Superior temporal gyrus (tissue), 1 donor: Measurements from ENCODE around the gene ZNF740.
"Not testable (repeated sequence)": the region's sequence is repeated elsewhere in the genome, so short reads cannot be mapped to it uniquely, and the experiment has no call there.

Experiments used
- DNase-seq: peaks from one replicate; pipeline ENCODE4 v3.0.0-alpha.2; 2016; ENCODE audit errors: extremely low spot score

Gene ZNF740

DNA sequence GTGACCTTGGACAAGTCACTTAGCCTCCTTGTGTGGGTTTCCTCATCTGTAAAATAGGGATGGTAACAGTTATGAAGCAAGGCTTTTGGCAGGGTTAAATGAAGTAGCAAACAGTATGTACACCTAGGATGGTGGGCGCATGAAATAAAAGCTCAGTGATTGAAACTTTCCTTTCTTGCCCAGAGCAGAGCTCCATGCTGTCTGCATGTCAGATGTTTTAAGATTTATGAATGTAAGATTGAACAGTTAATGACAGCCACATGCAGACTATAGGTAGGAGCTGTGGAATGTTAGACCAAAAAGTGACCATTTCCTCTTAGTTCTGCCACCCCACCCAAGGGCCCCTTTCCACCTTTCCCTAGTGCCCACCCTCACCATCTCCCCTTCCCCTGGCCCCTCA is 14.5 kb downstream of the ZNF740 start:
- DNase-seq = no peak

DNA sequence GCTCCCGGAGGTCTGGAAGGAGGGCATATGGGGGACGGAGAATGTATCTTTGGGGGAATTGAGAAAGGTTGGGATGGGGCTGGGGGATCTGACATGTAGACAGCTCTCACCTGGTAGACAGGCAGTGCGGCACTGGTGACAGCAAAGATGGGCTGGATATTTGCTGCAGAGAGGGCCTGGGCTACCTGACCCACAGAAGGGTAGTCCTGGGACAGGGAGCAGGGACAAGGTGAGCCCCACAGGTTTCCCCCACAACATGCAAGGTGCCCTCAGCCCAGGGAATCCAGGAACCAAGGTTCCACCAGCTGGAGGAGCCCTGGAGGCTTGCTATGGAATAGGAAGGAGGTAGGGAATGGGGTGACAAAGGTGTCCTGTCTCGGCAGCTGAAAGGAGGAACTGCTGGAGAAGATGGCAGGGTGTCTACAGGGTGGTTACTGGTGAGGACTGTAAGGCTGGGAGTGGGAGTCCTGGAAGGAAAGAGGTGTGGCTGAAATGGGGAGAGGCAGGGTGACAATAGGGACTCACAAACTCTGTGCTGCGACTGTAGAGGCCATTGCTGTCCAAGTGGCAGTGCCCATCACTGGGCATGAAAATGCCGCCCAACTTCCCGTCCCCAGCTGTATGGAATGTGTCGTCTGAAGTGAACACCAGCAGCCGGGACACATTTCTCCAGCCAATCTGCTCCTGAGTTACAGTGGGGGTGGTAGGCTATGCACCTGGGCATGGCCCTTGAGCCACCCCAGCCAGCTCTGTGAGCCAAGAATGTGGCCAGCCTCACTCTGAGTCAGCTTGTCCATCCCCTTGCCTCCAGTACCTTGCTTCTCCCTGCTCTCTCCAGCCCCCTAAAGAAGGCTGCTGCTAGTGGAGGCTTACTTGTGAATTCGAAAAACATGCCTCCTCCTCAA is 15.2 kb downstream of the ZNF740 start:
- no peak for DNase-seq

DNA sequence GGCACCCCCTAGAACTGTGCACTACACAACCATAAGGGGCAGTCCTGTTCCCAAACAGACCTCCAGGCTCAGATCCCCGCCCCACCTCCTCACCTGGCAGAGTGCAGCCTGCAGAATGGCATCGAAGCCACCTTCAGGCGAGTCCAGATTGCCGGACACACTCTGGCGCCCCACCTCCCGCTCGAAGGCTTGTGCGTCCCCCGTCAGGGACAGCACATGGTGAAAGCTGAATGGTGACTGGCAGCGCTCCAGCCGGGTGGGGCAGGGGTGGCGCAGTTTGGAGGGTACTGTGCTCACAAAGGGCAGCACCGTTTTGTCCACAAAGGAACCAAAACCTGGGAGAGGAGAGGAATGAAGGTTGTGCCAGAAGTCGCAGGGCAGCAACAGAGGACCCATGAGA is 16.0 kb downstream of the ZNF740 start:
- DNase-seq = no peak

DNA sequence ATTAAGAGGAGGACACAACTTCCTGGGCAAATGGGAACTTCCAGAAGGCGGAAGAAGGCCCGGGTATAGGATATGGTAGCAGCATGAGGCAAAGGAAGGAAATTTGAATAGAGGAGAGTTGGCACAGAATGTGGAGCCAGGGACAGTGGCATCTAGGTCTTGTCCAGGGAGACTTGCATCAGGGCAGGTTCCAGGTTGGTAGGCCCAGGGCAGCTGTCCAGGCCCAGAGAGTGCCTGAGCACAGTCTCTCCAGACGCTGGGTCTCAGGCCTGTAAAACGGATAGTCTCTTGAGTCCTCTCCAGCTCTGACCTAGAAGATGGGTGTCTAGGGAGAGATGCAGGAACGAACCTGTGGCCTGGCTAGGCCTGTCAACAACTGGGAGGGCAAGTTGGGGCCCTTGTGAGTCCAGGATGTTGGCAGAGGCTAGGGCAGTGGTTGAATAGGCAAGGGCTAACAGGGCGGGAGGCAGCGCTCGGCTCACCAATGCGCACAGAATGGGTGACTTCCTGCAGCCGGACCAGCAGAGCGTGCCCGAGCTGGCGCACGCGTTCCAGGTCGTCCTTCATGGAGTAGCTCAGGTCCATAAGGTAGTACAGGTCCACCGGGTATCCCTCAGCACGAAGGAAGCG is 16.6 kb downstream of the ZNF740 start:
- no peak for DNase-seq

DNA sequence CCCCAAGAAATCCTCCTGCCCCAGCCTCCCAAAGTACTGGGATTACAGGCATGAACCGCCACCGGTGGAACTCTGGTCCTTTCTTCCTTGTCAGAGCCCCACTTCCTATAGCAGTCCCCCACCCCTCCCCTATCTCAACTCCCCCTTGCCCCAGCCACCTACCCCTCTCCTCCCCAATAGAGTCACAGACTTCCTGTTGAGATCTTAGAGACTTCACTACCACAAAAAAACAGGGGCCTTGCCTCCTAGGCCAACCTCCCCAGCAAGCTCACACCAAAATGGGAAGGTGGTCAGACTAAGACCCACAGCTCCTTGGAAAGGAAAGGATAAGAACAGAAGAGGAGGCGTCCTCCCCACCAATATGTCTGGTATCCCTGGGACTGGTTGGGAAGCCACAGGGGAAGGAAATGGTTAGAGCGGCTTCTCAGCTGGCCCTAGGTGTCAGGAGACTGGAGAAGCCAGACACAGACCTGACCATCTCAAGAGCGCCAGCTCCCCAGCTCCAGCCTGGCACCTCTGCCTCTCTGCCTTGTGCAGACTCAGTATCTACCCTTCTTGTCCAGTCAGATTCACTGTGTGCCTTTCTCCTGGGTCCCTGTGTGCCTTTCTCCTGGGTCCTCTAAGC is 18.1 kb downstream of the ZNF740 start:
- no peak for DNase-seq

DNA sequence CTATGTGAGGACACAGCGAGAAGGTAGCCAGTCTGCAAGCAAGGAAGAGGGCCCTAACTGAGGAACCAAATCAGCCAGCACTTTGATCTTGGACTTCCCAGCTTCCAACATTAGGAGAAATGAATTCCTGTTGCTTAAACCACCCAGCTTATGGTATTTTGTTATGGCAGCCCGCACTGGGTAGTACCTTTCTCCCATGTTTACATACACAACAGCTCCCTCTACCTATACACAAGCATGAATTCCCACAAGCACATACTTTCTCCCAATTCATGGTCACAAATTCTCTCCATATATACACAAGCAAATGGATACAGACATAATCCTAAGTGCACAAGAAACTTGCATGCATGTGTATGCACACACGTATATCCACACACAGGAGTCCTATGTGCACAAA is 19.2 kb downstream of the ZNF740 start:
- DNase-seq = no peak

DNA sequence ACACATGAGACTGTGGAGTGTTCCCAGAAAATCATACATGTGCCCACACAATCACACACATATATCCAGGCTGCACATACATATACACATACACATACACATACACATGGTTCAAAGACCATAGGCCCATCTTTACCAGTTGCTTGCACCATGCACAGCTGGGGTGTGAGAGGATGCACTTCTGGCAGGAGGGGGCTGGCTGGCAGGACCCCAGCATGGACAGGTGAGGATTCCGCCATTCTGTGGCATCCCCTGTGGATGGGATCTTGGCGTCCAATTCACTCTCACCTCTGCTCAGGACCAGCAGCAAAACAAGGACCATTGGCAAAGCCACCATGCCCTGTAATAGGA is 19.6 kb downstream of the ZNF740 start:
- DNase-seq = no peak

DNA sequence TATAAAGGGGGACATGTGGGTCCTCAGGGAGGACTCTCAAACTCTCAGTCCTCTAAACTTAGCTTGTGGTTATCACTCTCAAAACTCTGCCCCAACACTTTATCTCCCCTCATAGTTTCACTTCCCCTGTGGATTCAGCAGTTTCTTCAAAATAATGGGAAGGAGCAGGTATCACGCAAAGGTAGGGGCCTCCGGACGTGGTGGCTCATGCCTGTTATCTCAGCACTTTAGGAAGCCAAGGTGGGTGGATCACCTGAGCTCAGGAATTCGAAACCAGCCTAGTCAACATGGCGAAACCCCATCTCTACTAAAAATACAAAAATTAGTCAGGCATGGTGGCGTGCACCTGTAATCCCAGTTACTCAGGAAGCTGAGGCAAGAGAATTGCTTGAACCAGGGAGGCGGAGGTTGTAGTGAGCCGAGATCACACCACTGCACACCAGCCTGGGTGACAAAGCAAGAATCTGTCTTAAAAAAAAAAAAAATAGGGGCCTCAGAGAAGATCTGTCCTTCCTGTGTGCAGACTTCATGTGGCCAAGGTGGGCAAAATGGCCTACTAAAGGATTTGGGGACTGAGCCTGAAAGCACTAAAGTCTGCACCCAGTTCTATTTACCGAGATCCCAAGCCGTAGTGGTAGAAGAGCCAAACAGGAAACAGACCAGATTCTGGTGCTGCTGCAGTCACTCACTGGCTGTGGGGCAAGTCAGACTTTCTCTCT is 20.1 kb downstream of the ZNF740 start:
- no peak for DNase-seq

DNA sequence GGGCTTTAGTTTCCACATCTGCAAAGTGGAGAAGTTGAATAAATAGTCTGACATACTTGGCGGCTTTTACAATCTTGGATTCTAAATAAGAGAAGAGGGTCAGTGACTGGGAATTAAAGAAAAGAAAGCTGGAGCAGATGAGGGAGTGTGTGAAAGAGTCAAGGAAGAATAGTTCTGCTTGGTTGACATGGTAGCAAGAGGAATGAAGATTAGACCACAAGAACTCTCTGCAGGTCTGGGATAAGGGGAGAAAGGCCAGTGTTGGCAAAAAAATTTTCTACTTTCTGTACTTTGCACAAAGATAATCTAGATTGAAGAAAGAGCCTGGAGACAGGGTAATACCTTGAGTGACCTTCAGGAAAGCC is 20.6 kb downstream of the ZNF740 start:
- DNase-seq = no peak

DNA sequence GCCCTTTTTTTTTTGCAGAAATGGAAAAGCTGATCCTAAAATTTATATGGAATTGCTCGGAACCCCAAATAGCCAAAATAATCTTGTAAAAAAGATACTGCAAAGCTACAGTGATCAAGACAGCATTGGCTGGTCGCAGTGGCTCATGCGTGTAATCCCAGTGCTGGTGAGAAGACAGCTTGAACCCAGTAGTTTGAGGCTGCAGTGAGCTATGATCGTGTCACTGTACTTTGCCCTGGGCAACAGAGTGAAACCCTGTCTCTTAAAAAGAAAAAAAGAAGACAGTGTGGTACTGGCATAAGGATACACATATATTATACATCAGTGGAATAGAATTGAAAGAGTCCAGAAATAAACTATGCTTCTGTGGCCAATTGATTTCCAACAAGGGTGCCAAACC is 21.1 kb downstream of the ZNF740 start:
- no peak for DNase-seq

DNA sequence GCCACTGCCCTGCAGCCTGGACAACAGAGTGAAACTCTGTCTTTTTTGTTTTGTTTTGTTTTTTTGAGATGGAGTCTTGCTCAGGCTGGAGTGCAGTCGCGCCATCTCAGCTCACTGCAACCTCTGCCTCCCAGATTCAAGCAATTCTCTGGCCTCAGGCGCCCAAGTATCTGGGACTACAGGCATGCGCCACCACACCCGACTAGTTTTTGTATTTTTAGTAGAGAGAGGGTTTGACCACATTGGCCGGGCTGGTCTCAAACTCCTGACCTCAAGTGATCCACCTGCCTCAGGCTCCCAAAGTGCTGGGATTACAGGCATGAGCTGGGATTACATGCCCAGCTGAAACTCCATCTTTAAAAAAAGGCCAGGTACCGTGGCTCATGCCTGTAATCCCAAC is 21.8 kb downstream of the ZNF740 start:
- not testable (repeated sequence) for DNase-seq

DNA sequence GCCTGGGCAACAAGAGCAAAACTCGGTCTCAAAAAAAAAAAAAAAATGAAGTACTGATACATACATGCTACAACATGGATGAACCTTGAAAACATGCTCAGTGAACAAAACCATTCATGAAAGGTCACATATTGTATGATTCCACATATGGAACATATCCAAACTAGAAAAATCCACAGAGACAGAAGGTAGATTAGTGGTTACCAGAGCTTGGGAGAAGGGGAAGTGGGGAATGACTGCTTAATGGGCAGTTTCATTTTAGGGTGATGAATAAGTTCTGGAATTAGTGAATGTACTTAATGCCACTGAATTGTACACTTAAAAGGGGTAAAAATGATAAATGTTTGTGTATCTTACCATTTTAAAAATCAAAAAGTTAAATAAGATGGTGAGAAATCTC is 23.8 kb downstream of the ZNF740 start:
- DNase-seq = no peak

DNA sequence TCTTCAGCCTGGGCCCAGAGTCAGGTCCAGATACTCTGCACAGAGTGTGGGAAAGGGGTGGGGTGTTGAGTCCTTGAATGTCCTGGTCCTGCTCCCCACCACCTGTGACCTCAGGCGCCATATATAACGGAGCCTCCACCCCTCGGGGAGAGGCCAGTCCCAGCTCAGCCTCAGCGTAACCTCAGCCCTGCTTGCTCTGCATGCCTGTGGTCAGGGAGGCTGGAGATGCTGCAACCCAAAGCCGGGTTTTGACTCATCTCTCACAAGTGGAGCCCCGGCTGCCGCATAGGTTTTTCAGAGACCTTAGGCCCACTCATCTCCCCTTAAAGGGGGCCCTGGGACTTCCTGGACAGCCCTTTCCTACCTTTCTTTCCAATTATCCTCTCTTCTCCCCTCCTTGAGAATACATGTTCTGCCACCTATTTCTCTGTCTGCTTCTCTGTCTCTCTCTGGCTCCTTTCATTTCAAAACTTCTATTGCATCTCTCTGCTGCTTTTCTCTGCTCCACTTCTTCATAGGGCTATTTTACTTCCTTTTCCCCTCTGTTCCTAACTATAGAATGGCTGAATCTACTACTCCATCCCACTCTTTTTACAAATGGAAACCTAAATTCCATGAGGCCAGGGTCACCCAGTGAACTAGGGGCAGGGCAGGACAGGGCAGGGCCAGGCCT is 25.4 kb downstream of the ZNF740 start:
- DNase-seq = no peak

DNA sequence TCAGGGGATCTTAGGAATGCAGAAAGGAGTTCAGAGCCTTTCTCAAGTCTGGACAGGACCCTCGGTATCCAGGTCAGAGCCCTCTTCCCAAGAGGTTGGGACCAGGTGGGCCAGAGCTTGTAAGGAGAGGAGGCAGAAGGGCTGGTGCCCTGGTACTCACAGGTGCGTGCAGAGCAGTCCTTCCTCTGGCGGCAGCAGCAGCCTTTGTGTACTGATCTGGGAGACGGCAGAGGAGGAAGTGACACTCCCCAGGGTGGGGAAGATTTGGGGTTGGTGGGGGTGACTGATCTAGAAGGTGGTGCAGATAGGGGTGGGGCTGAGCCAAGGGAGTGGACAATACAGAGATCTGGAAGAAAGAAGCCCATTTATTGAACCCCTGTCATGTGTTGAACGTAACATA is 26.5 kb downstream of the ZNF740 start, which contains the start of gene ITGB7:
ITGB7 (minus strand) TSS at position 210 of the 400 bp plus-strand sequence. CDS start 6,808 bp downstream, outside the sequence.
- no peak for DNase-seq

DNA sequence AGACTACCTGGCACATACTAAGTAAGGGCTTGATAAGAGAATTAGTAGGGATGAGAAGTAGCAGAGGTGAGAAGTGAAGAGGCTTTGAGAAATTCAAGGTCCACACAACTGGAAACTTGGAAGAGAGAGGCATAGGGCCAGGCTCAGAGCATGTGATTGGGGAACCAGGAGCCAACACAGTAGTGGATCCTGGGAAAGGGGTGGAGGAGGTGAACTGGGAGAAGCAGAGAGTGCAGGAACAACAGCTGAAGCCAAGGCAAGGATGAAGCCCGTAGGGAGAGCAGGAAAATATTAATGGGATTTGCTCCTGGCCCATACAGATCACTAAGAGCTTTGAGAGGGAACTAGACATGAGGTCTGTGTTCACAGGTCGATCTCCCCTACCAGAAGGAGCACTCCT is 27.9 kb downstream of the ZNF740 start:
- DNase-seq = no peak

DNA sequence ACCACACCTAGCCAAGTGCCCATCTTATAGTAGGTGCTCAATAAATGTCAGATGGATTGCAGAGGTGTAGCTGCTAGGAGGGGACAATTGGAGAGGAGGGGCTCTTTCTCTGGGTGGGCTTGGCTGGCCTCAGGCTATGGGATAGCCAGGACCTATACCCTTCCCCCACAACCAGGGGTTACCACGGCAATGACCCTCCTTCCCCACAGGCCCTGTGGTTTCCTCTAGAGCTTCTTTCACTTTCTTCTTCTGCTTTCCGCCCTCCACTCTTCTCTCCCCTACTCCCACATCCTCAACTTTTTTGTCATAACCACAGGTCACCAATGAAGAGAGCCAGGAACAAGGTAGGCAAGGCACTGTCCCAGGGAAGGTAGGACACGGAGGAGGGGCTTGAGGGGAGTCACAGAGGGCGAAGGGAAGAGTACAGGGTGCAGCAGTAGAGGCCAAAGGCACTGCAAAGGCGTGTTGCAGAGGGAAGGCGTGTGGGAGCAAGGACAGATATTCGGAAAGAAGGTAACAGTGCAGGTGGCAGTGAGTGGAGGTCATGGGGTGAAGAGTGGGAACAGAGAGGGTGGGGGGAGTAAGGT is 28.4 kb downstream of the ZNF740 start:
- DNase-seq = no peak

DNA sequence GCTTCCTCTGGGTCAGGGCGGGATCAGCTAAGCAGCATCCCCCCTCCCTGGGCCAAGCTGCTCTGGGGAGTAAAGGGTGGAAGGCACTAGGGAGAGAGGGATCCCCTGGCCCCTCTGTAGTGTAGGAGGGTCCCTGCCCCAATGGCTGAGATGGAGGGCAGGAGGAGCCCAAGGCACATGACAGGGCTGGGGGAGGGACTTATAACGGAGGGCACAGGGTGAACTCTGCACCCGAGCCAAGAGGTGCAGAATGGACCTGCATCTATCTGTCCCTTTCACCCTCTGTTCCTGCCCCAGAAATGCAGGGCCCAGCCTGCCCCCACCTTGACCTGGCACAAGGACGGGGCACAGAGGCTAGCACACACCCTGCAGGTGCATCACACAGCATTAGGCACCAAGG is 30.3 kb downstream of the ZNF740 start:
- DNase-seq = no peak

DNA sequence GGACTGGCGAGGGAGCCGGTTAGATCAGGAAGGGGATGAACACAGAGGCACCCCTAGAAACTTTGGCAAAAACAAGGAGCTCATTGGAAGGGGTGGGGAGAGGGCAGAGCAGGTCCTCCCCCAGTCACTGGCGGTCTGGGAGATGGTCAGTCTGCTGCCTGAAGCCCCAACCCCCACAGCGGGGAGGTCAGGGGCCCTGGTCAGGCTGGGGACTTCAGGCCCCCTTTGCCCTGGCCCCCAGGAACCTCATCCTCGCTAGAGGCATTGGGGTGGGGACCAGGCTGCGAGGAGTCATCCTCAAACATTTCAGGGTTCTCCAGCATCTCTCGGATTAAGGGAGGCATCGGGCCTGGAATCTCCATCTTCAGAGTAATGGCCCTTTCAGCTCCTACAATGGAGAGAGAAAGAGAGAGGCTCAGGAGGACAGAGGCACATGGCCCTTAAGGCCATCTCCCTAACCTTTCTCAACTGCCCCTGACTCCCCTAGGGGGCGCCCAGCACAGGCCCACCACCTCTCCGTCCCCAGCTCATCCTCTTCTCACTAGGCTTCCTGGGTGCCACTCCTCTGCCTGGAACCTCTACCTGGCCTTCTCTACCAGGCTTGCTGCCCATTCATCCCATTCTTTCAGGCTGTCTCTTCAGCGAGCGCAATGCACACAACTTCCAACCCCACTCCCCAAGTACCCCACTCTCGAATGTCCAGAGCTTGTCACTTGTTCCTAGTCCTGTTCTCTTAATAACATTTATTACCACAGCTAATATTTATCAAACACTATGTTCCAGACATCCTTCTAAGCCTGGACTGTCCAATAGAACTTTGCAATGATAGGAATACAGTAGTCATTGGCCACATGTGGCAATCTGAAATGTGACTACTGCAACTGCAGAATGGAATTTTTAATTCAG is 31.2 kb downstream of the ZNF740 start:
- no peak for DNase-seq

DNA sequence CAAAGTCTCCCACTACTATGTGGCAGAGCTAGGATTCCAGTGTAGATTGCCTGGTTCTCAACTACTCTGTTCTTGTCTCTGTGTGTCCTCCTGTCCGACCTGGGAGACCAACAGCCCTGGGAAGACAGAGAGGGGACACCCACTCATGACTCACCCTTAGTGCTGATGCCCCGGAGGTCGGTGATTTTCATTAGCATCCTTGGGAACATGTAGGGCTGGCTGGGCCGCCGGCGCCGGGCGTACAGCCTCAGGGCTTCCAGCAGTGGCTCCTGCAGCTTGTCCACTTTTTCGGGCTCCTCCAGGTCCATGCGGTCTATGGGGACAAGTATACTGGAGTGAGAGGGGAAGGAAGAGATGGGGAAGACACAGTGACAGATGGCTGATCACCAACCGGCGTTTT is 32.4 kb downstream of the ZNF740 start:
- DNase-seq = no peak

DNA sequence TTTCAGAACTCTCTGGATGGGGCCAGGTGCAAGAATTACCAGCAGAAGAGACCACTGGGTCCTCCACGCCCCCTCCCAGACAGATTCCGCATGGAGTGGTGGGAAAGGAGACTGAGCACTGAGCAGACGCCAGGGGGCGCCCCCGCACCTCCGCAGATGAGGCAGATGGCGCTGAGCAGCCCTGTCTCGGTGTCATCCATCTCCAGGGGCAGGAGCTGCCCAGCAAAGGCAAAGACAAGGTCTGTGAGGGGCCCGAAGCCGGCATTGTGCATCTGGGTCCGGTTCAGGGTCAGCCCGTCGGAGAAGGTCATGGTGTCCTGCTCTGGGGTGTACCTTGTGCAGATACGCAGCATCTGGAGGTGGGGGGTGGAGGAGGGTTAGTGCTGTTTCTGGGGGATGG is 32.8 kb downstream of the ZNF740 start:
- peak; percentile 87 for DNase-seq
